ENCODE measurements around the gene TFF2.

Gene TFF2

DNA sequence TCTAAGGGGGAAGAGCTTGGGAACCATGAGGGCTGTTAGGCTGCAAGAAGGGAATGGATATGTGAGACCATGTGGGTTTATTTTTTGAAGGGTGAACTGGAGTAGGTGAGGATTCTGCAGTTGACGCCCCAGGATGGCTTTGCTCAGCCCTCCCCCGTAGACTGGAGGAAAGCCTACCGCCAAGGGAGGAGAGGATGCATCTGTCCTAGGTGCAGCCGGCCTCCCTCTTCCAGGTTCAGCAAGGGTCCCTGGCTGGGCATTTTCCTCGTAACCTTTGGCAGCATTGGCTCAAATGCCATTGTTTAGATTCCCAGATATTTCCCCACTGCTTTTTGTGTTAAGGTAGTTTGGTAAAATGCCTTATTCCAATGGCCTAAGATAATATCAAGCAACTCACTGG lies 52.1 kb downstream of the TFF2 start:
- Histone ChIP-seq H4K20me1 (ENCODE audit: insufficient read depth, low read length, poor library complexity, severe bottlenecking) (no peaks in the 10 kb centered on the region), H2AFZ (ENCODE audit: low read length) (no peak overlapping the region), H3K9me3 (ENCODE audit: insufficient read depth, low read depth, low read length) (no peaks in the 10 kb centered on the region), H3K36me3 (ENCODE audit: insufficient read depth, low read length) (peaks cover 25% of the 10 kb centered on the region; the same call in 1 of the 2 replicates), H3K9me2 (replicated peaks; ENCODE audit: low read depth, low read length) (no peaks in the 10 kb centered on the region), H3K27me3 (ENCODE audit: insufficient read depth, low read length, poor library complexity, severe bottlenecking) (no peaks in the 10 kb centered on the region), H3F3A (ENCODE audit: low read depth) (no peaks in the 10 kb centered on the region), H3K4me3 (ENCODE audit: low read length, poor library complexity, severe bottlenecking) (no peak overlapping the region), H3K79me2 (ENCODE audit: insufficient read depth, low read length) (no peaks in the 10 kb centered on the region), H3K4me1 (ENCODE audit: insufficient read depth, low read length, poor library complexity, severe bottlenecking) (peaks cover 48% of the 10 kb centered on the region), H3K4me2 (ENCODE audit: low read depth, low read length, poor library complexity, severe bottlenecking) (no peak overlapping the region), H3K9ac (ENCODE audit: low read depth, low read length, poor library complexity, severe bottlenecking) (no peak overlapping the region)
- TF ChIP-seq, protein P1, sequence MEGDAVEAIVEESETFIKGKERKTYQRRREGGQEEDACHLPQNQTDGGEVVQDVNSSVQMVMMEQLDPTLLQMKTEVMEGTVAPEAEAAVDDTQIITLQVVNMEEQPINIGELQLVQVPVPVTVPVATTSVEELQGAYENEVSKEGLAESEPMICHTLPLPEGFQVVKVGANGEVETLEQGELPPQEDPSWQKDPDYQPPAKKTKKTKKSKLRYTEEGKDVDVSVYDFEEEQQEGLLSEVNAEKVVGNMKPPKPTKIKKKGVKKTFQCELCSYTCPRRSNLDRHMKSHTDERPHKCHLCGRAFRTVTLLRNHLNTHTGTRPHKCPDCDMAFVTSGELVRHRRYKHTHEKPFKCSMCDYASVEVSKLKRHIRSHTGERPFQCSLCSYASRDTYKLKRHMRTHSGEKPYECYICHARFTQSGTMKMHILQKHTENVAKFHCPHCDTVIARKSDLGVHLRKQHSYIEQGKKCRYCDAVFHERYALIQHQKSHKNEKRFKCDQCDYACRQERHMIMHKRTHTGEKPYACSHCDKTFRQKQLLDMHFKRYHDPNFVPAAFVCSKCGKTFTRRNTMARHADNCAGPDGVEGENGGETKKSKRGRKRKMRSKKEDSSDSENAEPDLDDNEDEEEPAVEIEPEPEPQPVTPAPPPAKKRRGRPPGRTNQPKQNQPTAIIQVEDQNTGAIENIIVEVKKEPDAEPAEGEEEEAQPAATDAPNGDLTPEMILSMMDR (conservative IDR thresholded peaks at IDR 0.05; ENCODE audit: low read length): no peak
- no peak for TF ChIP-seq EZH2phosphoT487 (IDR thresholded peaks at IDR 0.05; ENCODE audit: borderline replicate concordance)

DNA sequence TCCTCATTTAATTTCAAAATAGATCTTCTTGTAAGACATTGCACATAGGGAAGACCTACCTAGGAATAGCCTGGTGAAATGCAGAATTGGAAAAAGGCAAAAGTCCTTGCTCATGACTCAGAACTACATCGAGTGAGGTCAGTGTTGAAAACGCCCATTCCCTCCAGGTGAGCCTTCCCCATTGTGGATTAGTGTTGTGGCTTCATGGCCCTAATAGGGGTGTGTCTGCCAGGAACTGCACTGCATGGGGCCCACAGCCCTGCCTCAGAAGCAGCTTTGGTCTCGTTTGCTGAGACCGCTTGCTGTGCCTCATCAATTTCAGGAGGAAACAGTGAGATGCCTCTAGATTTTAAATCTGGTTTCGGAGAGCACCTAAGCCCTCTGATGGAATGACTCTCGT lies 52.6 kb downstream of the TFF2 start:
- Histone ChIP-seq H3K36me3 (ENCODE audit: insufficient read depth, low read length) (peaks cover 29% of the 10 kb centered on the region; the same call in 1 of the 2 replicates), H3K4me3 (ENCODE audit: low read length, poor library complexity, severe bottlenecking) (no peak overlapping the region), H3K4me1 (ENCODE audit: insufficient read depth, low read length, poor library complexity, severe bottlenecking) (peaks cover 44% of the 10 kb centered on the region), H3F3A (ENCODE audit: low read depth) (no peaks in the 10 kb centered on the region), H3K9me2 (replicated peaks; ENCODE audit: low read depth, low read length) (no peaks in the 10 kb centered on the region), H4K20me1 (ENCODE audit: insufficient read depth, low read length, poor library complexity, severe bottlenecking) (no peaks in the 10 kb centered on the region), H2AFZ (ENCODE audit: low read length) (no peak overlapping the region), H3K9ac (ENCODE audit: low read depth, low read length, poor library complexity, severe bottlenecking) (no peak overlapping the region), H3K4me2 (ENCODE audit: low read depth, low read length, poor library complexity, severe bottlenecking) (no peak overlapping the region), H3K9me3 (ENCODE audit: insufficient read depth, low read depth, low read length) (no peaks in the 10 kb centered on the region), H3K27me3 (ENCODE audit: insufficient read depth, low read length, poor library complexity, severe bottlenecking) (no peaks in the 10 kb centered on the region), H3K79me2 (ENCODE audit: insufficient read depth, low read length) (no peaks in the 10 kb centered on the region)
- no peak for TF ChIP-seq EZH2phosphoT487 (IDR thresholded peaks at IDR 0.05; ENCODE audit: borderline replicate concordance)
- TF ChIP-seq, protein P1 (conservative IDR thresholded peaks at IDR 0.05; ENCODE audit: low read length): no peak

DNA sequence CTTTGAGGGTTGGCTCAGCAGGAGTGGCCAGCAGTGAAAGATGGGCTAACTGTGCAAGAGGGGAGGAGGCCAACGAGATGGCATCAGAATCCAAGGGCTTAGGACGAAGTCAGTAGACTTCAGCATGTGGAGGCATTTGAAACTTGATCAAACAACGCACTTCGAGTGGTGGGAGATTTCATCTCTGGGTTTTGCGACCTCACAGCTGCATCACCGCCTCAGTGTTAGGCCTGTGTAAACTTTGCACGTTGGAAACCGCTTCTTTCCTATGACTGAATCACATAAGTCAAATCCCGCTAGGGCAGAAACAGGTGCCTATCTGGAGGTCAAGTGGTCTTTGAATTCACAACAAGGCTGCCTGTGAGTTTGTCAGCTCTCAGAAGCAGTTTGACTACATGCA lies 53.4 kb downstream of the TFF2 start:
- Histone ChIP-seq H3K36me3 (ENCODE audit: insufficient read depth, low read length) (peaks cover 38% of the 10 kb centered on the region), H3K9ac (ENCODE audit: low read depth, low read length, poor library complexity, severe bottlenecking) (no peak overlapping the region), H3F3A (ENCODE audit: low read depth) (no peaks in the 10 kb centered on the region), H3K9me2 (replicated peaks; ENCODE audit: low read depth, low read length) (no peaks in the 10 kb centered on the region), H4K20me1 (ENCODE audit: insufficient read depth, low read length, poor library complexity, severe bottlenecking) (no peaks in the 10 kb centered on the region), H3K4me2 (ENCODE audit: low read depth, low read length, poor library complexity, severe bottlenecking) (no peak overlapping the region), H3K79me2 (ENCODE audit: insufficient read depth, low read length) (no peaks in the 10 kb centered on the region), H2AFZ (ENCODE audit: low read length) (no peak overlapping the region), H3K9me3 (ENCODE audit: insufficient read depth, low read depth, low read length) (no peaks in the 10 kb centered on the region), H3K4me3 (ENCODE audit: low read length, poor library complexity, severe bottlenecking) (no peak overlapping the region), H3K27me3 (ENCODE audit: insufficient read depth, low read length, poor library complexity, severe bottlenecking) (no peaks in the 10 kb centered on the region), H3K4me1 (ENCODE audit: insufficient read depth, low read length, poor library complexity, severe bottlenecking) (peaks cover 36% of the 10 kb centered on the region)
- TF ChIP-seq, protein P1 (conservative IDR thresholded peaks at IDR 0.05; ENCODE audit: low read length): no peak
- TF ChIP-seq EZH2phosphoT487 (IDR thresholded peaks at IDR 0.05; ENCODE audit: borderline replicate concordance): no peak

Measured in Loucy (cell line).